ENCODE measurements around the gene PTCH2.

Gene PTCH2, protein sequence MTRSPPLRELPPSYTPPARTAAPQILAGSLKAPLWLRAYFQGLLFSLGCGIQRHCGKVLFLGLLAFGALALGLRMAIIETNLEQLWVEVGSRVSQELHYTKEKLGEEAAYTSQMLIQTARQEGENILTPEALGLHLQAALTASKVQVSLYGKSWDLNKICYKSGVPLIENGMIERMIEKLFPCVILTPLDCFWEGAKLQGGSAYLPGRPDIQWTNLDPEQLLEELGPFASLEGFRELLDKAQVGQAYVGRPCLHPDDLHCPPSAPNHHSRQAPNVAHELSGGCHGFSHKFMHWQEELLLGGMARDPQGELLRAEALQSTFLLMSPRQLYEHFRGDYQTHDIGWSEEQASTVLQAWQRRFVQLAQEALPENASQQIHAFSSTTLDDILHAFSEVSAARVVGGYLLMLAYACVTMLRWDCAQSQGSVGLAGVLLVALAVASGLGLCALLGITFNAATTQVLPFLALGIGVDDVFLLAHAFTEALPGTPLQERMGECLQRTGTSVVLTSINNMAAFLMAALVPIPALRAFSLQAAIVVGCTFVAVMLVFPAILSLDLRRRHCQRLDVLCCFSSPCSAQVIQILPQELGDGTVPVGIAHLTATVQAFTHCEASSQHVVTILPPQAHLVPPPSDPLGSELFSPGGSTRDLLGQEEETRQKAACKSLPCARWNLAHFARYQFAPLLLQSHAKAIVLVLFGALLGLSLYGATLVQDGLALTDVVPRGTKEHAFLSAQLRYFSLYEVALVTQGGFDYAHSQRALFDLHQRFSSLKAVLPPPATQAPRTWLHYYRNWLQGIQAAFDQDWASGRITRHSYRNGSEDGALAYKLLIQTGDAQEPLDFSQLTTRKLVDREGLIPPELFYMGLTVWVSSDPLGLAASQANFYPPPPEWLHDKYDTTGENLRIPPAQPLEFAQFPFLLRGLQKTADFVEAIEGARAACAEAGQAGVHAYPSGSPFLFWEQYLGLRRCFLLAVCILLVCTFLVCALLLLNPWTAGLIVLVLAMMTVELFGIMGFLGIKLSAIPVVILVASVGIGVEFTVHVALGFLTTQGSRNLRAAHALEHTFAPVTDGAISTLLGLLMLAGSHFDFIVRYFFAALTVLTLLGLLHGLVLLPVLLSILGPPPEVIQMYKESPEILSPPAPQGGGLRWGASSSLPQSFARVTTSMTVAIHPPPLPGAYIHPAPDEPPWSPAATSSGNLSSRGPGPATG

DNA sequence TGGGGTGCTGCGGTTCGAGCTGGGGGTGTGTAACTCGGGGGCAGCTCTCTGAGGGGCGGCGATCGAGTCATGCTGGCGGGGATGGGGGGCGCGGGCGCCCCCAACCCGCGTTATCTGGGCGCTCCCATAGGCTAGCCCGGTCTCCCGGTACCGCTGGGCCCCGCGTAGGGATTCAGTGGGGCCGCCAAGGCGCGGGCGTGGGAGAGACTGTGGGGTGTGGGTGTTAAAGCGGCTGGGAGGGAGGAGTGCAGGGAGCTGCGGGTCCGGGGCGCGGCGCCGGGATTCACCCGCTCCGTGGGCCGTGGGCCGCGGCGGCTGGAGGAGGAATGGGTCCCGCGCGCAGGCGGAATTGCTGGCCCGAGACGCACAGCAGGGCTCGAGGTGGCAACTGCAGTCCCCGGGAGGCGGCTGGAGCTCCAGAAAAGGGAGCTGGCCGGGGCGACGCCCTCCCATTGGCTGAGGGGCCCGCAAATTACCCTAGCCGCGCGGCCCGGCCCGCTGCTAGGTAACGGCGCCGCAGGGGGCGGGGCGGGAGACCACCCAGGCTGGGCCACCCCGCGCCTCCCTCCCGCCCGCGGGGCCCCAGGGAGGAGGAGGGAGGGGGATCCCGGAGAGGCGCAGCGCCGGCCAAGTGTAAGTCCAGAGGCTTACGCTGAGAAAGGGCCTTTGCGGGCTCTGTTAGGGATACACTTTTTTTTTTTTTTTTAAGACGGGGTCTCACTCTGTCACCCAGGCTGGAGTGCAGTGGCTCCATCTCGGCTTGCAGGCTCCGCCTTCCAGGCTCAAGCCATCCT is at the start of gene PTCH2:
TSS of gene PTCH2 (minus strand) at position 392 of the 794 bp plus-strand sequence. CDS start at position 71, 321 bp downstream.
- DNase-seq (ENCODE audit: low read depth in 4 of 4, low spot score in 1 of 4) = no peak

GRCh38 chr1:44890007-44890406 is 47.0 kb upstream of the PTCH2 start:
- no peak for DNase-seq (ENCODE audit: low read depth in 4 of 4, low spot score in 1 of 4)

- no peak for DNase-seq (ENCODE audit: low read depth in 4 of 4, low spot score in 1 of 4)
Observed at GRCh38 chr1:44885406-44885805, 42.4 kb upstream of the PTCH2 start.

GRCh38 chr1:44884746-44885145 is 41.7 kb upstream of the PTCH2 start:
- no peak for DNase-seq (ENCODE audit: low read depth in 4 of 4, low spot score in 1 of 4)

DNA sequence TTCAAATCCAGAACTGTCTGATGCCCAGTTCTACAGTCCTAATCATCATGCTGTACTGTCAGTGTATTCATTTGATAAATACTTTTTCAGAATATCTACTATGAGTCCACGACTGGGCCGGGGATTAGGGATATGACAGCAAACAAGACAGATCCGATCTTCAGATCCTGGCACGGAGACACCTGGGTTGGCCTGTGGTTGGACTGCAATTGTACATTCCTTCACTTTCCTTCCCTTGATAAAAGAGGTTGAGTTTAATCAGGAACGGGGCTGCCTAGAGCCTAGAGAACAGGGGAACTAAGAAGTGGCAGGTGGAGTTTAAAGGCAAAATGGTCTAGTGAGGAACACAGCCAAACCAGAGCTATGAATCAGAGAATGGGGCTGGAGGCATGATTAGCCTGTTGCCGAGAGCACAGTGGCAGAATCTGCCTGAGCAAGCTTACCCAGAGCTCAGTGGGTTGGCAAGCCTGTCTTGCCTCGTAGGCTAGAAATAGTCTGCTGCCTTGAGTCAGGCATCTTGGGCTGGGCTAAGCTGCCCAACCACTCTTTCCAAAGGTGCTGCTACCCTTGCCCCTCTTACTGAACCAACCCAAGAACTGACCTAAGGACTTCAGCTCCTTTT is 38.1 kb upstream of the PTCH2 start:
- DNase-seq (ENCODE audit: low read depth in 4 of 4, low spot score in 1 of 4) = no peak

DNA sequence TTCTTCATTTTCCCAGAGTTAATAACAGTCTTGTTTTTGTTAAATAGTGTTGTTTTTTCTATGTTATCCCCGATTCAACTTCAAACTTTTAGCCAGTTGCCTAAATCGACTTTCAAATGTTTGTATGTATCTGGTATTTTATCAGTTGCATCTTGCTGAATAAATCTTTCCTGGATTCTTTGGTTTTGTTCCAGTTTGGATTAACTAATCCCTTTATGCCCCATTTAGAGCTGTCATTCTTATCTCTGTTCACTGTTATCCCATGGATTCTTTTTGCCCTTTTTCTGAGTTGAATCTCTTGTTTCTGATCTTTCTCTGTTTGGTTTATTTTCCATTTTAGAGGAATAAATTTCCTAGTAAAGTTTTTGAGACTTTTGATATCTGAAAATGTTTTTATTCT is 31.1 kb upstream of the PTCH2 start:
- no peak for DNase-seq (ENCODE audit: low read depth in 4 of 4, low spot score in 1 of 4)

DNA sequence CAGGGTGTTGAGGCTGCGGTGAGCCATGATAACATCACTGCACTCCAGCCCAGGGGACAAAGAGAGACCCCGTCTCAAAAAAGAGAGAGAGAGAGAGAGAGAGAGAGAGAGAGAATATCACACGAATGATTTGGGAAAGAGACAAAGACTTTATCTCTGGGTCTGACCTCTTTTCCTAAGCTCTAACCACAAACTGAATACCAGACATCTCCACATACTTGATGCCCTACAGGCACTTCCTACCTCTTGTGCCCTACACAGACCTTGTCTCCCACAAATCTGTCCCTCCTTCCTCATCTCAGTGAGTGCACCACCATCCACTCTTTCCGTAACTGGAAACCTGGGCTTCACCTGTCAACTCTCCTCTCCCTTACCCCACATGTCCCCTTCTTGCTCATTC is 27.0 kb upstream of the PTCH2 start:
- DNase-seq (ENCODE audit: low read depth in 4 of 4, low spot score in 1 of 4) = no peak

- DNase-seq (ENCODE audit: low read depth in 4 of 4, low spot score in 1 of 4) = no peak
Observed at GRCh38 chr1:44867801-44868200, 24.7 kb upstream of the PTCH2 start.

GRCh38 chr1:44862829-44863401 is 19.9 kb upstream of the PTCH2 start:
- DNase-seq (ENCODE audit: low read depth in 4 of 4, low spot score in 1 of 4) = no peak

DNA sequence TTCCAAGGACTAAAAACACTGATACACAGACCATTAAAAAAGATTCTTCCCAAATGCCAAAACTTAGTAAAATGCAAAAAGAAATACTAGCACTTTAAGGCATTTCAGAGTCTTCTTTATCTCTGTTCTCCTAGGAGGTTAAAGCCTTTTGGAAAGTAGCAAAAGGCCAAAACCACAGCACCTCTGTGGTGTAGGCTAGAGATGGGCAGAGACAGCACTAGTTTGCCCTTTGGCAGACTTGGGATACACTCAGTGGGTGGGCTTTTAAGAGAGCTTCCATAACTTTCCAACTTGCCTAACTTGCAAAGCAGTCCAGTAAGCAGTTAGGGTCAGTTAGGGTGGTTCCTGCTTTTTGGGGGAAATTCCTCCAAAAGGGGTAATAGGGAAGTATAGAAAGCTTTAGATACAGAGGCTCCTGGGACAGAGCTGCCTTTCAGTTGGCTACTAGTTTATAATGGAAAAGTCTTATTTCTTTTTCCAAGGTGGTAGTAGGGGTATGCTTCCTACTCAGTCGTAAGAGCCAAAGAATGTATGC is 17.9 kb upstream of the PTCH2 start:
- DNase-seq (ENCODE audit: low read depth in 4 of 4, low spot score in 1 of 4) = no peak

- DNase-seq (ENCODE audit: low read depth in 4 of 4, low spot score in 1 of 4) = no peak
Observed at GRCh38 chr1:44860331-44860730, 17.3 kb upstream of the PTCH2 start.

DNA sequence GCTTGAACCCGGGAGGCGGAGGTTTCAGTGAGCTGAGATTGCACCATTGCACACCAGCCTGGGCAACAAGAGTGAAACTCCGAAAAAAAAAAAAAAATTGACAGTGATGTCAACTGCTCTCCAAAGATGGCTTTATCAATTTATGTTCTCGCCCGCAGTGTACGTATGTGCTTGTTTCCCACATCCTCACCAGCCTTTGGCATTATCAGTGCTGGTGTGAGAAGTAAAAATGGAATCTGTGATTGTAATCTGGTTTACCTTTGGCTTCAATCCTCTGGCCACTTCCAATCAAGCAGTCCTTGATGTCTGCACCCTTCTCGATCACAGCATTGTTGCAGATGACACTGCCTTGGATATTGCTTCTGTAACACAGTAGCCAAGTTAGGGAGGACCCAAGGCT is 14.4 kb upstream of the PTCH2 start:
- DNase-seq (ENCODE audit: low read depth in 4 of 4, low spot score in 1 of 4) = no peak

GRCh38 chr1:44855742-44856141 is 12.7 kb upstream of the PTCH2 start:
- DNase-seq (ENCODE audit: low read depth in 4 of 4, low spot score in 1 of 4) = no peak

- no peak for DNase-seq (ENCODE audit: low read depth in 4 of 4, low spot score in 1 of 4)
Observed at GRCh38 chr1:44854970-44855369, 11.9 kb upstream of the PTCH2 start.

DNA sequence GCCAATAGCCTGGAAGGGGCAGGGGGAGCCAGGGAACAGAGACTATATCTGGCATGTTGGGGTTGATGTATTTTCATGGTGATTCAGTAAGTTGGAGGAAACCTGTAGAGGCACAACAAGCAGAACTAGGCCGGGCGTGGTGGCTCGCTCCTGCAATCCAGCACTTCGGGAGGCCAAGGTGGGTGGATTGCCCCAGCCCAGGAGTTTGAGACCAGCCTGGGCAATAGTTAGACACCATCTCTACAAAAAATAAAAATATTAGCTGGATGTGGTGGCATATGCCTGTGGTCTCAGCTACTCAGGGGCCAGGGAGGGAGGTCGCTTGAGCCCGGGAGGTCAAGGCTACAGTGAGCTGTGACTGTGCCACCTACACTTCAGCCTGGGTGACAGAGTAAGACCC is 10.1 kb upstream of the PTCH2 start:
- no peak for DNase-seq (ENCODE audit: low read depth in 4 of 4, low spot score in 1 of 4)

GRCh38 chr1:44851308-44851707 is 8.3 kb upstream of the PTCH2 start:
- no peak for DNase-seq (ENCODE audit: low read depth in 4 of 4, low spot score in 1 of 4)

DNA sequence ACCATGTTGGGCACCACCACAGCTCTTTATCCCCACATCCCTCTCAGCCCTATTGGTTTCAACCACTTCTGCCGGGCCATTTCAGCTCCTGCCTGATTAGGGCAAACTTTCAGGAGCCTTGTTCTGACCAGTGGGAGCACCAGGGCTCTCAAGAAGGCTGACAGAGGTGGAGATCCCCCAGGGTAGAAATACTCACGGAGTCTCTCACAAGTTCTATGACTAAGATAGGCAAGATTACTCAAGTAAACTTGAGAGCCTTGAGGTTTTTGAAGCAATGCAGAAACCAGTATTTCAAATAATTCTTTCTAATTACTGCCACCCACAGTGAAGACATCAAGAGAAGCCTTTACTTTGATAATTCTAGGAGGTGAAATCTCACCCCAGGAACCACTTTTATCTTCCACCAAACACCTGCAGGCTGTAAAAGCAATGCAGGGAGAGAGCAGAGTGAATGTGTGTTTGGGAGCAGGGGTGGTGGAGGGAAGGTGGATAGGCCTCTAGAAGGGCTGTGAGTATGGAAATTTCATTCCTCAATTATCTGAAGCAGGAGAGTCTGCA is 6.6 kb upstream of the PTCH2 start:
- no peak for DNase-seq (ENCODE audit: low read depth in 4 of 4, low spot score in 1 of 4)

- DNase-seq (ENCODE audit: low read depth in 4 of 4, low spot score in 1 of 4) = no peak
Observed at GRCh38 chr1:44848456-44849181, 5.6 kb upstream of the PTCH2 start.

DNA sequence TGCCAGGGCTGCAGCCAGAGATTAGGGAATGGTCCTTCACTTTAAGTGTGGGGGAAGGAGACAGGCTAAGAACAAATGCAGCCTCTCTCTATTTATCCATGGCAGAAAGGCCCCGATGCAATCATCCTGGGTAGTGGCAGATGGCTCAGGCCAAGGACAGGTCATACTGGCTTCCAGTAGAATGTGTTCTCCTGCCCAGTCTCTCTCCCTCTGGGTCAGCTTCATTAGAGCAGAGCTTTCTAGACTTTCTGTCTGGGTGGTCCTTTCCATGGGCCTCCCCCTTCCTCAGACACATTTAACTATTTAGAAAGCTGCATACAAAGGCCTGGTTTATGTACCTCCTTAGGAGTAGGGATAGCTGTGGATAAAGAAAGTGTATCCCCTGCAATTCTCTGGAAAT is 4.8 kb upstream of the PTCH2 start:
- no peak for DNase-seq (ENCODE audit: low read depth in 4 of 4, low spot score in 1 of 4)

Data from stimulated activated CD4-positive, alpha-beta T cell treated with anti-CD3 and anti-CD28 coated beads, Interleukin-1b, Interleukin-23, amount 100 ng/mL, for 24 hours (primary cell).